ENCODE results near the gene MLYCD.

DNA sequence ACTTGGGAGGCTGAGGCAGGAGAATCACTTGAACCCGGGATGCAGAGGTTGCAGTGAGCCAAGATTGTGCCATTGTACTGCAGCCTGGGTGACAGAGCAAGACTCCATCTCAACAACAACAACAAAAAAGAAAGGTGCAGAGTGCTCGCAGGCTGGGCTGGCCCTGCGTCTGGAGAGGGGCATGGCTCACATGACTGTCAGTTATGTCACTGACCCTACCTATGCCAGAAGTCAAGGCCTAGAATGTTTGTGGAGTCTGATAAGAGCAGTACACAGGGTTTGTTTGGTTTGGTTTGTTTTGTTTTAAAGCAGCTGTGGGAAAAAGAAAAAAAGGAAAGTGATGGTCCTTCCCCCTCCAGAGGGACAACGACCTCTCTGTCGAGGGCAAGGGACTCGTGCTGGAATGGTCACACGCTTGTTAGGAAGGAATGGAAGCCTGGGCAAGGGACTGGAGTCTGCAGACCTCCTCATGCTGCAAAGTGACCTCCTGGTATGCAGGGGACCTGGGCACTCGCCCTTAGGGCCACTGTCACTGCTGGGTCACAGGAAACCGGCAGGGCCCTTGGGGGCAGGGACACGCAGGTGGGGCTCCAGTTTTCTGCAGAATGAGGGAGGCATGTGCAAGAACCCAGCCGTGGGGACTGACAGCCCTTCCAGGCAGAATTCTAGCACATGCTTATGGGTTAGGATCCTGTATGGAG is 44.0 kb downstream of the MLYCD start:
- TF ChIP-seq, protein P1, sequence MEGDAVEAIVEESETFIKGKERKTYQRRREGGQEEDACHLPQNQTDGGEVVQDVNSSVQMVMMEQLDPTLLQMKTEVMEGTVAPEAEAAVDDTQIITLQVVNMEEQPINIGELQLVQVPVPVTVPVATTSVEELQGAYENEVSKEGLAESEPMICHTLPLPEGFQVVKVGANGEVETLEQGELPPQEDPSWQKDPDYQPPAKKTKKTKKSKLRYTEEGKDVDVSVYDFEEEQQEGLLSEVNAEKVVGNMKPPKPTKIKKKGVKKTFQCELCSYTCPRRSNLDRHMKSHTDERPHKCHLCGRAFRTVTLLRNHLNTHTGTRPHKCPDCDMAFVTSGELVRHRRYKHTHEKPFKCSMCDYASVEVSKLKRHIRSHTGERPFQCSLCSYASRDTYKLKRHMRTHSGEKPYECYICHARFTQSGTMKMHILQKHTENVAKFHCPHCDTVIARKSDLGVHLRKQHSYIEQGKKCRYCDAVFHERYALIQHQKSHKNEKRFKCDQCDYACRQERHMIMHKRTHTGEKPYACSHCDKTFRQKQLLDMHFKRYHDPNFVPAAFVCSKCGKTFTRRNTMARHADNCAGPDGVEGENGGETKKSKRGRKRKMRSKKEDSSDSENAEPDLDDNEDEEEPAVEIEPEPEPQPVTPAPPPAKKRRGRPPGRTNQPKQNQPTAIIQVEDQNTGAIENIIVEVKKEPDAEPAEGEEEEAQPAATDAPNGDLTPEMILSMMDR (IDR thresholded peaks at IDR 0.05; ENCODE audit: insufficient read depth, low read depth, low read length) = no peak
- TF ChIP-seq EZH2 (IDR thresholded peaks at IDR 0.05; ENCODE audit: insufficient read depth, low read length) = no peak

Data from astrocyte (in vitro differentiated cells and primary cell).